ENCODE results near the gene CLMP. TPM values are rescaled to one million over a fixed set of nuclear protein-coding genes. Genes with fewer than 3 reads are reported as not detected.

The CLMP gene
- polyA plus RNA-seq, 1 donor (not counting 4 experiments of a cell fraction or from before 2014, with no cell fraction given) = 2.7 TPM

DNA sequence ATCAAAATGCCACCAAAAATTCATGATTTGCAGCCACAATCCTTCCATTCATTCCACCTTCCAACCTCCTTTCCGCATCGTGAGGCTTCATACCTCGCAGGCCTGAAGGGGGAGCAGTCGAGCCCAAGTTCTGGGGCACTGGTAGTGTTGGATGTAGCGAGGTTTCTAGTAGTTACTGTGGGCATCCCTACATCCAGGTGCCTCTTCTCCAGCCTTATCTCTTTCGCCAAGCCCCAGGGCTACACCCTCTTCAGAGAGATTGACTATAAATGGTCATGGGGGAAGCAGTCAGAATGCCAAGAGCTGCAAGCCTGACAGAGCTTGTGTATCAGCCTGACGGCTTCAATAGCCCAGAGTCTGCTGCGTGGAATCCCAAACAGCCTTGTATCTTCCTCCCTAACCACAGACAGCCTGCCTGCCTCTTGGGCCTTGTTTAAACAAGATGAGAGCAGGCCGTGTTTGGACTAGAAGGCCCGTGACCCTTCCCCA is 28.9 kb downstream of the CLMP start:
- TF ChIP-seq EZH2 (IDR thresholded peaks at IDR 0.05; ENCODE audit: low read length) = no peak
- TF ChIP-seq, protein P1, sequence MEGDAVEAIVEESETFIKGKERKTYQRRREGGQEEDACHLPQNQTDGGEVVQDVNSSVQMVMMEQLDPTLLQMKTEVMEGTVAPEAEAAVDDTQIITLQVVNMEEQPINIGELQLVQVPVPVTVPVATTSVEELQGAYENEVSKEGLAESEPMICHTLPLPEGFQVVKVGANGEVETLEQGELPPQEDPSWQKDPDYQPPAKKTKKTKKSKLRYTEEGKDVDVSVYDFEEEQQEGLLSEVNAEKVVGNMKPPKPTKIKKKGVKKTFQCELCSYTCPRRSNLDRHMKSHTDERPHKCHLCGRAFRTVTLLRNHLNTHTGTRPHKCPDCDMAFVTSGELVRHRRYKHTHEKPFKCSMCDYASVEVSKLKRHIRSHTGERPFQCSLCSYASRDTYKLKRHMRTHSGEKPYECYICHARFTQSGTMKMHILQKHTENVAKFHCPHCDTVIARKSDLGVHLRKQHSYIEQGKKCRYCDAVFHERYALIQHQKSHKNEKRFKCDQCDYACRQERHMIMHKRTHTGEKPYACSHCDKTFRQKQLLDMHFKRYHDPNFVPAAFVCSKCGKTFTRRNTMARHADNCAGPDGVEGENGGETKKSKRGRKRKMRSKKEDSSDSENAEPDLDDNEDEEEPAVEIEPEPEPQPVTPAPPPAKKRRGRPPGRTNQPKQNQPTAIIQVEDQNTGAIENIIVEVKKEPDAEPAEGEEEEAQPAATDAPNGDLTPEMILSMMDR (optimal IDR thresholded peaks at IDR 0.05 in 1 of 3, IDR thresholded peaks at IDR 0.05 in 1 of 3, conservative IDR thresholded peaks at IDR 0.05 in 1 of 3; ENCODE audit: extremely low read depth in 1 of 3, insufficient read depth in 2 of 3, low read length in 3 of 3) = peak; percentile 76 to 82 (median 77)
- Histone ChIP-seq H3K4me2 (ENCODE audit: control insufficient read depth, extremely low read depth, insufficient read depth, low read depth, low read length) (peak overlapping the region; percentile 46), H3K9me1 (ENCODE audit: control insufficient read depth, extremely low read depth, insufficient read depth, low read length) (no peaks in the 10 kb centered on the region), H3K9me3 (ENCODE audit: control insufficient read depth, low read depth, low read length) (no peaks in the 10 kb centered on the region), H3K27me3 (ENCODE audit: control insufficient read depth, extremely low read depth, insufficient read depth, low read length) (no peaks in the 10 kb centered on the region), H4K20me1 (ENCODE audit: control insufficient read depth, extremely low read depth, insufficient read depth, low read length) (no peaks in the 10 kb centered on the region), H3K9ac (ENCODE audit: control insufficient read depth, extremely low read depth, insufficient read depth, low read length) (no peak overlapping the region), H3K27ac (ENCODE audit: control insufficient read depth, insufficient read depth, low read length) (no peak overlapping the region), H3K79me2 (ENCODE audit: control insufficient read depth, insufficient read depth, low read length) (no peaks in the 10 kb centered on the region), H3K4me1 (ENCODE audit: control insufficient read depth, extremely low read depth, insufficient read depth, low read length) (no peaks in the 10 kb centered on the region), H2AFZ (ENCODE audit: control insufficient read depth, low read length) (peak overlapping the region; percentile 67), H3K36me3 (ENCODE audit: control insufficient read depth in 2 of 2, extremely low read depth in 1 of 2, insufficient read depth in 2 of 2, low read length in 2 of 2) (no peaks in the 10 kb centered on the region), H3K4me3 (ENCODE audit: control insufficient read depth in 2 of 3, extremely low read depth in 1 of 3, insufficient read depth in 2 of 3, low read depth in 1 of 3, low read length in 3 of 3) (no peak overlapping the region)
- no peak for DNase-seq (ENCODE audit: low read depth, low spot score)
- FAIRE-seq = peak; percentile 43
- dilution Hi-C loops (cut with MboI; ENCODE audit: extremely low pct_ligation_motif_present, low sequenced_read_pairs) = no loop called here

DNA sequence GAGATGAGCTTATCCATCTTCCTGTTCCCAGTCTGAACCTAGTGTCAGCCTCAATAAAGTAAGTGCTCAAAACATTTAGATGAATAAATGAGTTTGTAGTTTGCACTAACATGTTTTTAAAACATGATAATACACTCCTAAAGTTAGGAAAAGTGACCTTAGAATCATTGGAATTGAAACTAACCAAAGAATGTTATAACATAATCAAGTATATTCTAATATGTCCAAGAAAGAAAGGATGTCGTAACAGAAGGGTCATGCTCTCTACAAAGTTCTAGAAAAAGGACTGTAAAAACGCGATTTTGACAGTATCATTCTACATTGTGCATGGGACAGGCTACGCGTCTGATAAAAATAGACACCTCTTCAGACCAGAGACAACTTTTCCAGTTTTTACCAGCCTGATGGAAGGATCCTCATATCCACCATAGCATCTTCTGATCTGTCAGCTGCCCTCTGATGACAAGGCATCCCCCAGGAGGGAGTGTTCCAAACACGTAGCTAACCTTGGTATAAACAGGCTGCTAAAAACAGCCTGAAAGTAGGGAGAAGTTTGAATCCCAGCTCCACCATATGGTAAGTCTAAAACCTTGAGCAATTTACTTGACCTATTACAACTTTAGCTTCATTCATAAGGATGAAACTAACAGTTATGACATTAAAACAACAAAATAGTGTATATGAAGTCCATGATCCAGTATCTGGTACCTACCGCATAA is 30.2 kb downstream of the CLMP start:
- Histone ChIP-seq H3K4me1 (ENCODE audit: control insufficient read depth, extremely low read depth, insufficient read depth, low read length) (peaks cover 9% of the 10 kb centered on the region), H3K9me3 (ENCODE audit: control insufficient read depth, low read depth, low read length) (no peaks in the 10 kb centered on the region), H3K79me2 (ENCODE audit: control insufficient read depth, insufficient read depth, low read length) (no peaks in the 10 kb centered on the region), H3K27ac (ENCODE audit: control insufficient read depth, insufficient read depth, low read length) (no peak overlapping the region), H4K20me1 (ENCODE audit: control insufficient read depth, extremely low read depth, insufficient read depth, low read length) (no peaks in the 10 kb centered on the region), H3K4me2 (ENCODE audit: control insufficient read depth, extremely low read depth, insufficient read depth, low read depth, low read length) (no peak overlapping the region), H3K27me3 (ENCODE audit: control insufficient read depth, extremely low read depth, insufficient read depth, low read length) (no peaks in the 10 kb centered on the region), H2AFZ (ENCODE audit: control insufficient read depth, low read length) (no peak overlapping the region), H3K9me1 (ENCODE audit: control insufficient read depth, extremely low read depth, insufficient read depth, low read length) (no peaks in the 10 kb centered on the region), H3K4me3 (ENCODE audit: control insufficient read depth in 2 of 3, extremely low read depth in 1 of 3, insufficient read depth in 2 of 3, low read depth in 1 of 3, low read length in 3 of 3) (no peak overlapping the region), H3K36me3 (ENCODE audit: control insufficient read depth in 2 of 2, extremely low read depth in 1 of 2, insufficient read depth in 2 of 2, low read length in 2 of 2) (no peaks in the 10 kb centered on the region), H3K9ac (ENCODE audit: control insufficient read depth, extremely low read depth, insufficient read depth, low read length) (no peak overlapping the region)
- dilution Hi-C loops (cut with MboI; ENCODE audit: extremely low pct_ligation_motif_present, low sequenced_read_pairs) = no loop called here
- TF ChIP-seq EZH2 (IDR thresholded peaks at IDR 0.05; ENCODE audit: low read length) = no peak
- TF ChIP-seq, protein P1 (optimal IDR thresholded peaks at IDR 0.05 in 1 of 3, IDR thresholded peaks at IDR 0.05 in 1 of 3, conservative IDR thresholded peaks at IDR 0.05 in 1 of 3; ENCODE audit: extremely low read depth in 1 of 3, insufficient read depth in 2 of 3, low read length in 3 of 3) = no peak
- no peak for DNase-seq (ENCODE audit: low read depth, low spot score)
- no peak for FAIRE-seq

All from keratinocyte (primary cell).